Measurements from ENCODE around the gene ZBTB42.

ZBTB42 gene

GRCh38 chr14:104803280-104803911 is 2.5 kb downstream of the ZBTB42 start:
- TF ChIP-seq EGR1 (IDR thresholded peaks at IDR 0.05) (no peak), TCF12 (IDR thresholded peaks at IDR 0.05; ENCODE audit: low read depth) (no peak), TEAD4 (IDR thresholded peaks at IDR 0.05) (no peak), NFIC (IDR thresholded peaks at IDR 0.05) (no peak), CEBPB (IDR thresholded peaks at IDR 0.05) (no peak), YY1 (IDR thresholded peaks at IDR 0.05; ENCODE audit: low read depth) (no peak), RAD21 (IDR thresholded peaks at IDR 0.05; ENCODE audit: low read depth) (no peak), CREB1 (IDR thresholded peaks at IDR 0.05; ENCODE audit: low read depth) (no peak), FOXM1 (IDR thresholded peaks at IDR 0.05; ENCODE audit: borderline replicate concordance, low read depth) (no peak), ZBTB7A (IDR thresholded peaks at IDR 0.05; ENCODE audit: low read depth) (no peak), TAF1 (IDR thresholded peaks at IDR 0.05; ENCODE audit: low read depth) (no peak), EP300 (IDR thresholded peaks at IDR 0.05; ENCODE audit: borderline replicate concordance) (no peak), MAX (IDR thresholded peaks at IDR 0.05) (no peak)
- TF ChIP-seq, protein P1, sequence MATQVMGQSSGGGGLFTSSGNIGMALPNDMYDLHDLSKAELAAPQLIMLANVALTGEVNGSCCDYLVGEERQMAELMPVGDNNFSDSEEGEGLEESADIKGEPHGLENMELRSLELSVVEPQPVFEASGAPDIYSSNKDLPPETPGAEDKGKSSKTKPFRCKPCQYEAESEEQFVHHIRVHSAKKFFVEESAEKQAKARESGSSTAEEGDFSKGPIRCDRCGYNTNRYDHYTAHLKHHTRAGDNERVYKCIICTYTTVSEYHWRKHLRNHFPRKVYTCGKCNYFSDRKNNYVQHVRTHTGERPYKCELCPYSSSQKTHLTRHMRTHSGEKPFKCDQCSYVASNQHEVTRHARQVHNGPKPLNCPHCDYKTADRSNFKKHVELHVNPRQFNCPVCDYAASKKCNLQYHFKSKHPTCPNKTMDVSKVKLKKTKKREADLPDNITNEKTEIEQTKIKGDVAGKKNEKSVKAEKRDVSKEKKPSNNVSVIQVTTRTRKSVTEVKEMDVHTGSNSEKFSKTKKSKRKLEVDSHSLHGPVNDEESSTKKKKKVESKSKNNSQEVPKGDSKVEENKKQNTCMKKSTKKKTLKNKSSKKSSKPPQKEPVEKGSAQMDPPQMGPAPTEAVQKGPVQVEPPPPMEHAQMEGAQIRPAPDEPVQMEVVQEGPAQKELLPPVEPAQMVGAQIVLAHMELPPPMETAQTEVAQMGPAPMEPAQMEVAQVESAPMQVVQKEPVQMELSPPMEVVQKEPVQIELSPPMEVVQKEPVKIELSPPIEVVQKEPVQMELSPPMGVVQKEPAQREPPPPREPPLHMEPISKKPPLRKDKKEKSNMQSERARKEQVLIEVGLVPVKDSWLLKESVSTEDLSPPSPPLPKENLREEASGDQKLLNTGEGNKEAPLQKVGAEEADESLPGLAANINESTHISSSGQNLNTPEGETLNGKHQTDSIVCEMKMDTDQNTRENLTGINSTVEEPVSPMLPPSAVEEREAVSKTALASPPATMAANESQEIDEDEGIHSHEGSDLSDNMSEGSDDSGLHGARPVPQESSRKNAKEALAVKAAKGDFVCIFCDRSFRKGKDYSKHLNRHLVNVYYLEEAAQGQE (IDR thresholded peaks at IDR 0.05; ENCODE audit: low read depth) = no peak

- TF ChIP-seq RAD21 (IDR thresholded peaks at IDR 0.05; ENCODE audit: low read depth) (no peak), FOXM1 (IDR thresholded peaks at IDR 0.05; ENCODE audit: borderline replicate concordance, low read depth) (no peak), TCF12 (IDR thresholded peaks at IDR 0.05; ENCODE audit: low read depth) (no peak), USF1 (IDR thresholded peaks at IDR 0.05) (no peak), TEAD4 (IDR thresholded peaks at IDR 0.05) (no peak), EGR1 (IDR thresholded peaks at IDR 0.05) (no peak), YY1 (IDR thresholded peaks at IDR 0.05; ENCODE audit: low read depth) (no peak), EP300 (IDR thresholded peaks at IDR 0.05; ENCODE audit: borderline replicate concordance) (no peak), CEBPB (IDR thresholded peaks at IDR 0.05) (no peak), TAF1 (IDR thresholded peaks at IDR 0.05; ENCODE audit: low read depth) (no peak), ZBTB7A (IDR thresholded peaks at IDR 0.05; ENCODE audit: low read depth) (no peak), CREB1 (IDR thresholded peaks at IDR 0.05; ENCODE audit: low read depth) (no peak), MAX (IDR thresholded peaks at IDR 0.05) (no peak), NFIC (IDR thresholded peaks at IDR 0.05) (no peak)
- TF ChIP-seq, protein P1 (IDR thresholded peaks at IDR 0.05; ENCODE audit: low read depth) = no peak
These were observed 3.1 kb downstream of the ZBTB42 start for GRCh38 chr14:104803912-104804410.

- TF ChIP-seq TAF1 (IDR thresholded peaks at IDR 0.05; ENCODE audit: low read depth) (no peak), ZBTB7A (IDR thresholded peaks at IDR 0.05; ENCODE audit: low read depth) (no peak), TEAD4 (IDR thresholded peaks at IDR 0.05) (no peak), MAX (IDR thresholded peaks at IDR 0.05) (no peak), NFIC (IDR thresholded peaks at IDR 0.05) (no peak), CEBPB (IDR thresholded peaks at IDR 0.05) (no peak), YY1 (IDR thresholded peaks at IDR 0.05; ENCODE audit: low read depth) (no peak), RAD21 (IDR thresholded peaks at IDR 0.05; ENCODE audit: low read depth) (no peak), USF1 (IDR thresholded peaks at IDR 0.05) (no peak)
- TF ChIP-seq, protein P1 (IDR thresholded peaks at IDR 0.05; ENCODE audit: low read depth) = no peak
These were observed 3.8 kb downstream of the ZBTB42 start for GRCh38 chr14:104804481-104805325.

Data from Ishikawa (cell line).